ENCODE results near the gene OR2B6. TPM values are rescaled to one million over a fixed set of nuclear protein-coding genes. Genes with fewer than 3 reads are reported as not detected.
A peak's percentile ranks its signal among the peaks of the same experiment; 100 is the strongest.
"Not testable (repeated sequence)": the region's sequence is repeated elsewhere in the genome, so short reads cannot be mapped to it uniquely, and the experiment has no call there.

OR2B6 gene
- total RNA-seq: under 1 TPM; 0.35 to 0.43 TPM

DNA sequence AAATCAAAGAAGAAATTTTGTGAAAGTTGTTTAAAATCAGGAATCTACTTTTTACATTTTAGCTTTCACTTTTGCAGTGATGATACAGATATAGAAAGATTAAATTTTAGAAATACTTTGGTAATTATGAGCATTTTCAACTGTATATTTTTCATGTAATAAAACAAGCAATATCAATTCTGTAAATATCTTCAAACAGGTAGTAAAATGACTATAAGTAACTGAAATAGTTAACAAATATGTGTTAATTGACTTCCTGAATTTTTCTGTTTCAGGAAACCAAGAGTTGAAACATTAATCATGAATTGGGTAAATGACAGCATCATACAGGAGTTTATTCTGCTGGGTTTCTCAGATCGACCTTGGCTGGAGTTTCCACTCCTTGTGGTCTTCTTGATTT is at the start of gene OR2B6:
TSS of gene OR2B6 (plus strand) at position 301 of the 400 bp plus-strand sequence. CDS start at position 301, 0 bp downstream.
- Mint-ChIP-seq H3K4me1 (ENCODE audit: low read depth) (no peaks in the 10 kb centered on the region), H3K9me3 (no peaks in the 10 kb centered on the region), H3K36me3 (ENCODE audit: insufficient read depth in 2 of 2) (no peaks in the 10 kb centered on the region), H3K27ac (no peak within 1 kb of the TSS), H3K4me3 (no peak within 1 kb of the TSS), H3K27me3 (ENCODE audit: low read depth) (peaks cover 44% of the 10 kb centered on the region)
- ATAC-seq (replicated peaks in 1 of 2): no peak
- DNase-seq: no peak

DNA sequence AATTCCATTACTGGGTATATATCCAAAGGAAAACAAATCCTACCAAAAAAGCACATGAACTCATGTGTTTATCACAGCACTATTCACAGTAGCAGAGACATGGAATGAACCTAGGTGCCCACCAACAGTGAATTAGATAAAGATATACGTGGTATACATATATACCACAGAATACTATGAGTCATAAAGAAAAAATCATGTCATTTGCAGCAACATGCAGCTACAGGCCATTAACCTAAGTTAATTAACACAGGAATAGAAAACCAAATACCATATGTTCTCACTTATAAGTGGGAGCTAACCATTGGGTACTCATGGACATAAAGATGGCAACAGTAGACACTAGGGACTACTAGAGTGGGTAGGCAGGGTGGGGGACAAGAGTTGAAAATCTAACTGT is 49.0 kb upstream of the OR2B6 start:
- Mint-ChIP-seq H3K4me3 (no peak overlapping the region), H3K9me3 (no peaks in the 10 kb centered on the region), H3K27me3 (ENCODE audit: low read depth) (peaks cover 9% of the 10 kb centered on the region), H3K27ac (no peak overlapping the region), H3K4me1 (ENCODE audit: low read depth) (peaks cover 16% of the 10 kb centered on the region), H3K36me3 (ENCODE audit: insufficient read depth in 2 of 2) (no peaks in the 10 kb centered on the region)
- peak; percentile 48 to 51 for ATAC-seq (replicated peaks in 1 of 2)
- DNase-seq: no peak

DNA sequence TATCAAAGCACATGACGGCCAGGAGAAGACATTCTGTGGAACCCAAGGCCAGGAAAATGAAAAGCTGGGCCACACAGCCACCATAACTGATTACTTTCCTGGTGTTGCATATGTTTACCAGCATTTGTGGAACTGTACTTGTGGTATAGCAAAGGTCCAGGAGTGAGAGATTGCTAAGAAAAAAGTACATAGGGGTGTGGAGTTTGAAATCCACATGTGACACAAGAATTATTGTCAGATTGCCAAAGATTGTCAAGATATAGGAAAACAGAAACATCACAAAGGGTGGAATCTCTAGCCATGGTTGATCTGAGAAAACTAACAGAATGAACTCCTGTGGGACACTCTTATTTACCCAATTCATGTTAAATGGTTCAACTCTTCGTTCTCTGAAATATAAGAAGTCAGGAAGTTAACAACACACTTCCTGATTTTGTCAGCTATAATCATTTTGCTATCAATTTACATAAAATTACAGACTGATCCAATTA is 45.0 kb upstream of the OR2B6 start, which contains the start of gene OR2B2:
TSS of gene OR2B2 (minus strand) at position 441 of the 491 bp plus-strand sequence. CDS start at position 364, 77 bp downstream.
- no peaks in the 10 kb centered on the region for H3K36me3 Mint-ChIP-seq (ENCODE audit: insufficient read depth in 2 of 2)
- ATAC-seq (replicated peaks in 1 of 2): no peak
- H3K4me3 Mint-ChIP-seq: no peak within 1 kb of the TSS
- H3K9me3 Mint-ChIP-seq: no peaks in the 10 kb centered on the region
- H3K27ac Mint-ChIP-seq: no peak within 1 kb of the TSS
- no peaks in the 10 kb centered on the region for H3K27me3 Mint-ChIP-seq (ENCODE audit: low read depth)
- H3K4me1 Mint-ChIP-seq (ENCODE audit: low read depth): peaks cover 10% of the 10 kb centered on the region
- no peak for DNase-seq

DNA sequence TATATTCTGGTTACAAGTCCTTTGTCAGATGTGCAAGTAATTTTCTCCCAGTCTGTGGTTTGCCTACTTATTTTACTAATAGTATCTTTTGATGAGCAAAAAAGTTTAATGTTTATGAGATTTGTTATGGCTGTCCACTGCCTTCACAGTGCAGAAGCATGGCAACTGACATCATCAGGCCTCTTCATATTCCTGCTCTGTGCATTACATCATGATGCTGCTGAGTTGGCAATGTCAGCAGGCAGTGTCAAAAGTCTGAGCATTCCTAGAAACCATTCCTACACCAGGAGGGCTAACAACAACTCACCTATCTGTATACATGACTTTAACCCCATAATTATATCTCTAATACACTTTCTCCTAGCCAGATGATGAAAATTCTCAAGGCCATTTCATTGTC is 34.1 kb upstream of the OR2B6 start:
- Mint-ChIP-seq H3K9me3 (no peaks in the 10 kb centered on the region), H3K27me3 (ENCODE audit: low read depth) (peaks cover 38% of the 10 kb centered on the region), H3K27ac (no peak overlapping the region), H3K4me1 (ENCODE audit: low read depth) (no peaks in the 10 kb centered on the region), H3K4me3 (no peak overlapping the region), H3K36me3 (ENCODE audit: insufficient read depth in 2 of 2) (no peaks in the 10 kb centered on the region)
- DNase-seq: no peak
- no peak for ATAC-seq (replicated peaks in 1 of 2)

DNA sequence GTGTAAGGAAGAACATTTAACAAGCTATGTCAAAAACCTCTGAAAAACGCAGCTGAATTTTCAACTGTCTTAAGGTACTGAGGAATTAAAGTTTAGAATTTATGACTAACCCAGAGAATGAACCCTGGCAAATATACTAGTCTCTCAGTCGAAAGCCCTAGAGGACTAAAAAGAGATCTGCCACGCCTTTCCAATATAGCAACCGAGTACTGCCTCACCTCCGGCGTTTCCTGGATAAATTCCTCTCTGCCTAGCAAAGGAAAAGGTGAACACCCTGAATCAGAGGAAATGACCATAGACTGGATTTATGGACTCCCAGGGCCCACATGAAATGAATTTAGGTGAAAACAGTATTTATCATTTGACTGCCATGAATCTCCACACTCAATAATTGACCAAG is 32.9 kb upstream of the OR2B6 start:
- H3K27ac Mint-ChIP-seq: no peak overlapping the region
- no peak overlapping the region for H3K4me3 Mint-ChIP-seq
- no peaks in the 10 kb centered on the region for H3K4me1 Mint-ChIP-seq (ENCODE audit: low read depth)
- DNase-seq (no peak), ATAC-seq (replicated peaks in 1 of 2) (no peak)
- peaks cover 31% of the 10 kb centered on the region for H3K27me3 Mint-ChIP-seq (ENCODE audit: low read depth)
- no peaks in the 10 kb centered on the region for H3K9me3 Mint-ChIP-seq
- no peaks in the 10 kb centered on the region for H3K36me3 Mint-ChIP-seq (ENCODE audit: insufficient read depth in 2 of 2)

DNA sequence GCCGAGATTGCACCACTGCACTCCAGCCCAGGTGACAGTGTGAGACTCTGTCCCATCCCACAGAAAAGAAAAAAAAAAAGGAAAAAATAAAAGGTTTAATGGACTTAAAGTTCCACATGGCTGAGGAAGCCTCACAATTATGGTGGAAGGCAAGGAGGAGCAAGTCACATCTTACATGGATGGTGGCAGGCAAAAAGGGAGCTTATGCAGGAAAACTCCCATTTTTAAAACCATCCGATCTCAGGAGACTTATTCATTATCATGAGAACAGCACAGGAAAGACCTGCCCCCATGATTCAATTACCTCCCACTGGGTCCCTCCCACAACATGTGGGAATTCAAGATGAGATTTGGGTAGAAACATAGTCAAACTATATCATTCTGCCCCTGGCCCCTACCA is 29.0 kb upstream of the OR2B6 start:
- ATAC-seq (replicated peaks in 1 of 2); DNase-seq; H3K9me3 Mint-ChIP-seq; H3K4me3 Mint-ChIP-seq; H3K36me3 Mint-ChIP-seq (ENCODE audit: insufficient read depth in 2 of 2); H3K27ac Mint-ChIP-seq; H3K4me1 Mint-ChIP-seq (ENCODE audit: low read depth): not testable (repeated sequence)
- H3K27me3 Mint-ChIP-seq (ENCODE audit: low read depth): peaks cover 28% of the 10 kb centered on the region

DNA sequence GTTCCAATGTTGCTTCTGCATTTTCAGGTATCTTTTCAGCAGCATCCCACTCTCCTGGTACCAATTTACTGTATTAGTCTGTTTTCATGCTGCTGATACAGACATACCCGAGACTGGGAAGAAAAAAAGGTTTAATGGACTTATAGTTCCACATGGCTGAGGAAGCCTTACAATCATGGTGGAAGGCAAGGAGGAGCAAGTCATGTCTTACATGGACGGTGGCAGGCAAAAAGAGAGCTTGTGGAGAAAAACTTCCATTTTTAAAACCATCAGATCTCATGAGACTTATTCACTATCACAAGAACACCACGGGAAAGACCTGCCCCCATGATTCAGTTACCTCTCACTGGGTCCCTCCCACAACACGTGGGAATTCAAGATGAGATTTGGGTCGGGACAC is 27.1 kb upstream of the OR2B6 start:
- not testable (repeated sequence) for DNase-seq; H3K9me3 Mint-ChIP-seq; H3K4me3 Mint-ChIP-seq; ATAC-seq (replicated peaks in 1 of 2); H3K36me3 Mint-ChIP-seq (ENCODE audit: insufficient read depth in 2 of 2); H3K4me1 Mint-ChIP-seq (ENCODE audit: low read depth); H3K27ac Mint-ChIP-seq
- peaks cover 25% of the 10 kb centered on the region for H3K27me3 Mint-ChIP-seq (ENCODE audit: low read depth)

DNA sequence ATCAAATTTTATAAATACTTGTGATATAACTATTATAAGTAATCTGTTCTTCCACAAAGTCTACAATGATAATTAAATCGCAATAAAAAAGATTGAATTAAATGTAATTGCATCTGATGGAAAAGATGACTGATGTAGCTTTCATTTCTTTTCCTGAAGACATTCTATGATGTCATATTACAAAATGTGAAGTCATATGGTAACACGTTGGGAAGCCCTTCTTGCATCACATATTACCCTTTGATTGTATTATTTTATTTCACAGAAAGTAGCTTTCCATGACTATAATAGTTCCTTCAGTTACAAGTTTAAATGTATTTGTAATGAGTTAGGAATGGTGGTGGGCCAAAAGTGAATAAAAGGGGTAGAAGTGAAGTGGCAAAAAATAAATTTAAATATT is 25.8 kb upstream of the OR2B6 start:
- no peaks in the 10 kb centered on the region for H3K4me1 Mint-ChIP-seq (ENCODE audit: low read depth)
- H3K9me3 Mint-ChIP-seq: peaks cover 2 to 5% of the 10 kb centered on the region in 2 donors
- H3K4me3 Mint-ChIP-seq: no peak overlapping the region
- peaks cover 25% of the 10 kb centered on the region for H3K27me3 Mint-ChIP-seq (ENCODE audit: low read depth)
- H3K36me3 Mint-ChIP-seq (ENCODE audit: insufficient read depth in 2 of 2): peaks cover 0 to 2% of the 10 kb centered on the region in 2 donors
- DNase-seq (no peak), ATAC-seq (replicated peaks in 1 of 2) (no peak)
- no peak overlapping the region for H3K27ac Mint-ChIP-seq

DNA sequence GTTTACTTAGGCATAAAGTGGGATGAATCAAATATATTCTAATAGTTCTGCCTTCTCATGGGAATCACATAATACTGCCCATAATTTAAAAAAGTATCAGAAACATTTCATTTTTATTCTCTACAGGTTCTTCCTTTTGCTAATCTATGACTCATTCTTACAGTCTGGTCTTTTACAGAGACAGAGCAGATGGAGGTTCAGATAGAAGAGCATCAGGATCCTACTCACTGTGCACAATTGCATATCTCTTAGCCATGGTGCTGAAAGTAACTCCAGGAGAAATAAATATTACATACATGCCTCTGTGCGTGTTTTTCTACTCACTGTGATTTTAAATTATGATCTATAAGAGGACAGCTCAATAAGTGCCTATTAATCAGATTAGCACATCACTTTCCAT is 16.3 kb upstream of the OR2B6 start:
- no peak overlapping the region for H3K27ac Mint-ChIP-seq
- ATAC-seq (replicated peaks in 1 of 2) (no peak), DNase-seq (no peak)
- H3K27me3 Mint-ChIP-seq (ENCODE audit: low read depth): peaks cover 61% of the 10 kb centered on the region
- H3K4me1 Mint-ChIP-seq (ENCODE audit: low read depth): no peaks in the 10 kb centered on the region
- H3K36me3 Mint-ChIP-seq (ENCODE audit: insufficient read depth in 2 of 2): peaks cover 2 to 3% of the 10 kb centered on the region in 2 donors
- H3K9me3 Mint-ChIP-seq: peaks cover 0 to 2% of the 10 kb centered on the region in 2 donors
- no peak overlapping the region for H3K4me3 Mint-ChIP-seq

DNA sequence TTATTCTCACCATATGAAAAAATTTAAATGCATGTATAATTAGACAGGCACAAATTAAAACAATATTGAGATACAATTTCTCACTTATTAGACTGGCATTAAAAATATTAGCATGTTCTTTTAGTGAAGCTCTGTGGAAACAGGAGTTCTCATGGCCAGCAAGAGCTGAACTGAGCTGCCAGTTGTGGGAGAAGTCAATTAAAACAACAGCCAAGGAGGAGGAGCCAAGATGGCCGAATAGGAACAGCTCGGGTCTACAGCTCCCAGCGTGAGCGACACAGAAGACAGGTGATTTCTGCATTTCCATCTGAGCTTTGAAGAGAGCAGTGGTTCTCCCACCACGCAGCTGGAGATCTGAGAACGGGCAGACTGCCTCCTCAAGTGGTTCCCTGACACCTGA is 14.0 kb upstream of the OR2B6 start:
- H3K4me1 Mint-ChIP-seq (ENCODE audit: low read depth); DNase-seq; H3K27ac Mint-ChIP-seq; ATAC-seq (replicated peaks in 1 of 2); H3K4me3 Mint-ChIP-seq; H3K9me3 Mint-ChIP-seq; H3K36me3 Mint-ChIP-seq (ENCODE audit: insufficient read depth in 2 of 2): not testable (repeated sequence)
- peaks cover 62% of the 10 kb centered on the region for H3K27me3 Mint-ChIP-seq (ENCODE audit: low read depth)

DNA sequence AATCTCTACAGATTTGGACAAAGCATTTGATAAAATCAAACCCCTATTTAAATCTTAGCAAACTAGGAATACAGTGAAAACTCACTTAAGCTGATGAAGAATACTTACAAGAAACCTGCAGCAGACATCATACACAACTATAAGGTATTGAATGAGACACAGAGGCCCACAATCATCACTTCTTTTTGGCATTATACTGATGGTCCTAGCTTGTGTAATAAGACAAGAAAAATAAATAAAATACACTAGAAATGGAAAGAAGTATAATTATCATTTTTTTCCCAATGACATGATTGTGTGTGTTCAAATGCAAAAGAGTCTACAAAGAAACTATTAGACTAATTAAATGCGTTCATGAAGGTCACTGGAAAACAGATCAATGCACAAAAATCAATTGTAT is 8.8 kb upstream of the OR2B6 start:
- Mint-ChIP-seq H3K4me1 (ENCODE audit: low read depth) (no peaks in the 10 kb centered on the region), H3K36me3 (ENCODE audit: insufficient read depth in 2 of 2) (peaks cover 0 to 3% of the 10 kb centered on the region in 2 donors), H3K9me3 (peaks cover 0 to 2% of the 10 kb centered on the region in 2 donors), H3K27me3 (ENCODE audit: low read depth) (peaks cover 39% of the 10 kb centered on the region), H3K4me3 (no peak overlapping the region), H3K27ac (no peak overlapping the region)
- ATAC-seq (replicated peaks in 1 of 2) (no peak), DNase-seq (no peak)

DNA sequence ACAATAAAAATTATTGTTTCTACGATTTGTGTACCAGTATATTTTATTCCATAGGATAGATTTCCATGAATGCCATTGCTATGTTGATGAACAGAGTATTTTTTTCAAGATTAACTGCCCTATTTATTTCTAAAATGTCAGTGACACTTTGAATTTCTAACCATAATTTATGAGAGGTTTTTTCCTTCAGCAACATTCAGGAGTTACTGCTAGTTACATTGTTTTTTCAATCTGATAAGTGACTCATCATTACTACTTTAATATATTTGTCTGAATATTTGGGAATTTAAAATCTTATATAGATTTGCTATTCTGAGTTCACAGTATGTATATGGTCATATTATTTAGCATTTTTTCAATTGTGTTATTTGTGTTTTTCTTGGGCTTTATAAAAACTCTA is 6.0 kb upstream of the OR2B6 start:
- no peak for DNase-seq
- ATAC-seq (replicated peaks in 1 of 2): no peak
- Mint-ChIP-seq H3K4me1 (ENCODE audit: low read depth) (no peaks in the 10 kb centered on the region), H3K27ac (no peak overlapping the region), H3K36me3 (ENCODE audit: insufficient read depth in 2 of 2) (no peaks in the 10 kb centered on the region), H3K27me3 (ENCODE audit: low read depth) (peaks cover 45% of the 10 kb centered on the region), H3K4me3 (no peak overlapping the region), H3K9me3 (peaks cover 0 to 2% of the 10 kb centered on the region in 2 donors)

DNA sequence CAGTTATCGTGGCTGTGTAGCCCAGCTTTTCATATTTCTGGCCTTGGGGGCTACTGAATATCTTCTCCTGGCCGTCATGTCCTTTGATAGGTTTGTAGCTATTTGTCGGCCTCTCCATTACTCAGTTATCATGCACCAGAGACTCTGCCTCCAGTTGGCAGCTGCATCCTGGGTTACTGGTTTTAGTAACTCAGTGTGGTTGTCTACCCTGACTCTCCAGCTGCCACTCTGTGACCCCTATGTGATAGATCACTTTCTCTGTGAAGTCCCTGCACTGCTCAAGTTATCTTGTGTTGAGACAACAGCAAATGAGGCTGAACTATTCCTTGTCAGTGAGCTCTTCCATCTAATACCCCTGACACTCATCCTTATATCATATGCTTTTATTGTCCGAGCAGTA is 475 bp downstream of the OR2B6 start:
- Mint-ChIP-seq H3K9me3 (no peaks in the 10 kb centered on the region), H3K27ac (no peak overlapping the region), H3K4me3 (no peak overlapping the region), H3K4me1 (ENCODE audit: low read depth) (no peaks in the 10 kb centered on the region), H3K36me3 (ENCODE audit: insufficient read depth in 2 of 2) (no peaks in the 10 kb centered on the region), H3K27me3 (ENCODE audit: low read depth) (peaks cover 40% of the 10 kb centered on the region)
- ATAC-seq (replicated peaks in 1 of 2) (no peak), DNase-seq (no peak)

DNA sequence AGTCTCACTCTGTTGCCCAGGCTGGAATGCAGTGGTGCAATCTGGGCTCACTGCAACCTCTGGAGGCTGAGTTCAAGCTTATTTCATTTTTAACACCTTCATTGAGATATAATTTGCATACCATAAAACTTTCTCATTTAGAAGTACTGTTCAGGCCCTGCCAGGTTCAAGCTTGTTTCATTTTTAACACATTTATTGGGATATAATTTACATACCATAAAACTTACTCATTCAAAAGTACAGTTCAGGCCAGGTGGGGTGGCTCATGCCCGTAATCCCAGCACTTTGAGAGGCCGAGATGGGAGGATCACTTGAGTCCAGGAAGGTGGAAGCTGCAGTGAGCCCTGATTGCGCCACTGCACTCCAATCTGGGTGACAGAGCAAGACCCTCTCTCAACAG is 5.5 kb downstream of the OR2B6 start:
- H3K4me3 Mint-ChIP-seq: no peak overlapping the region
- H3K36me3 Mint-ChIP-seq (ENCODE audit: insufficient read depth in 2 of 2): no peaks in the 10 kb centered on the region
- ATAC-seq (replicated peaks in 1 of 2): no peak
- no peak overlapping the region for H3K27ac Mint-ChIP-seq
- no peak for DNase-seq
- no peaks in the 10 kb centered on the region for H3K4me1 Mint-ChIP-seq (ENCODE audit: low read depth)
- peaks cover 26% of the 10 kb centered on the region for H3K27me3 Mint-ChIP-seq (ENCODE audit: low read depth)
- H3K9me3 Mint-ChIP-seq: peaks cover 2 to 3% of the 10 kb centered on the region in 2 donors

Data from activated T-cell treated with anti-CD3 and anti-CD28 coated beads, Interleukin-2, amount 50 U/mL, for 72 hours (primary cell).